Inflammatory macrophage treated with lipopolysaccharide for 4 hours (primary cell): ENCODE results near the gene RASAL2.
A peak's percentile ranks its signal among the peaks of the same experiment; 100 is the strongest.
"Not testable (repeated sequence)": the region's sequence is repeated elsewhere in the genome, so short reads cannot be mapped to it uniquely, and the experiment has no call there.

ENCODE experiments used
- DNase-seq: peaks from one replicate; pipeline ENCODE4 v3.0.0-alpha.2; 2020

The RASAL2 gene

GRCh38 chr1:178072326-178072725, 21.6 kb upstream of the RASAL2 start:
- DNase-seq, result peak; percentile 58

- DNase-seq, result no peak
Observed at GRCh38 chr1:178075333-178075732, 18.6 kb upstream of the RASAL2 start.

DNA sequence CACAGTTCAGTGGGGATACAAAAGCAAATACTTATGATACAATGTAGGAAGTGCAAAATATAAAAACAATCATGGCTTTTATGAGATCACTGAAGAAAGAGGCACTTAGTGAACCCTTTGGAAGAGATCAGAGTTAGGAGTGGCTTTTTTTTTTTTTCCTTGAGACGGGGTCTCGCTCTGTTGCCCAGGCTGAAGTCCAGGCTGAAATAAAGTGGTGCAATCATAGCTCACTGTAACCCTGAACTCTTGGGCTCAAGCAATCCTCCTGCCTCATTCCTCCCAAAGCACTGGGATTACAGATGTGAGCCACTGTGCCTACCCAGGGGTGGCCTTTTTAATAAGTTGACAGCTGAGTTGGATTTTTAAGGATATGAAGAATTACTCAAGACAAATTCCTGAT, 17.3 kb upstream of the RASAL2 start:
- no peak for DNase-seq

- no peak for DNase-seq
Observed at GRCh38 chr1:178077917-178078316, 16.0 kb upstream of the RASAL2 start.

DNA sequence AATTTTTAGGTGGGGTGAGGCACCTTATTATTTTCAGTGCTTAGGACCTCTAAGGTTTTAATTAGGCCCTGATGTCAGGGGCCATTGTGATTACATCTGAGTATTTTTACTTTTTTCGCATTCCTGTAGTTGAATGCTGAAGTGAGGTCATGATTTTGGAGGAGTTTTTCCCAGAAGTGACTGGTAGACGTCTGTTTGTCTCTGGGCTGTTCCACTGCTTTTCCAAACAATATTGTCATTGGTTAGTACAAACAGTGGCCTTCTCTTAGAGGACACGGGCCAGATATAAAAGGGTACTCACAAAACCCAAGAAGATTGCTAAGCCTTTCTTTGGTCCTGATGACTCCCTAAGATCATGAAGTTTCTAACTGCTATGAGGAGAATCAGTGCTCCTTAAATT, 7.6 kb upstream of the RASAL2 start:
- DNase-seq, result no peak

- DNase-seq, result peak; percentile 65
Observed at GRCh38 chr1:178086766-178087165, 7.1 kb upstream of the RASAL2 start.

- no peak for DNase-seq
Observed at GRCh38 chr1:178088651-178089050, 5.3 kb upstream of the RASAL2 start.

- not testable (repeated sequence) for DNase-seq
Observed at GRCh38 chr1:178091454-178091853, 2.5 kb upstream of the RASAL2 start.

DNA sequence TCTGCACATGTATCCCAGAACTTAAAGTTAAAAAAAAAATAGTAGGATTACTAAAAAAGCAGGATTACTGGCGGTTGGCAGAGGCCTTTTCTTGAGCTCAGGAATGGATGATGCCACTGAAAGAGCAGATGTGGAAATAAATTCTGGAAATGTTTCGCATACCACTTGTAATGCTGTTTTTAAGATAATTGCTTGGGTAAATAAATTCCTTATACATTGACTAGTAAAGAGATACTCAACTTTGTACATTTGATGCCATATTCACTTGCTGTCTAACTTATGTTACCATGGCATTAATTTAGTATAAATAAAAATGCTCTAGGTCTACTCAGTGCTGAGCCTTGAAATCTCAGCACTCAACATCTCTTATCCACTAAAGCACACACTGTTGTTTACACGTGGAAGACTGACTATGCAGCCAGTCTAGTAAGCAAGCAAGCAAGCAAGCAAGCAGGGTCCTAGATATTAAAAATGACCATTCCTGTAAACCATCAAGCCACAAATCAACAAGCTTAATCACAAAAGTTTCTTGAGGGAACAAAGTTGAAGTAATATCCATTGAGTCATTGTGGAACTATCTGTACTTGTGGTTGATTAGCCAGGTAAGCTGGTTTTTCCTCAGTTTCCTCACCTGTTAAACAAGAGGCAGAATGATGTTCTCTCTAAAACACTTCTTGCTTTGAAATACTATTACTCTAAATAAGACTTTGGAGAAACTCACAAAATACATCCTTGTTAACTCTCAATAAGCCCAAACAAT, 1.7 kb upstream of the RASAL2 start:
- DNase-seq, result no peak

DNA sequence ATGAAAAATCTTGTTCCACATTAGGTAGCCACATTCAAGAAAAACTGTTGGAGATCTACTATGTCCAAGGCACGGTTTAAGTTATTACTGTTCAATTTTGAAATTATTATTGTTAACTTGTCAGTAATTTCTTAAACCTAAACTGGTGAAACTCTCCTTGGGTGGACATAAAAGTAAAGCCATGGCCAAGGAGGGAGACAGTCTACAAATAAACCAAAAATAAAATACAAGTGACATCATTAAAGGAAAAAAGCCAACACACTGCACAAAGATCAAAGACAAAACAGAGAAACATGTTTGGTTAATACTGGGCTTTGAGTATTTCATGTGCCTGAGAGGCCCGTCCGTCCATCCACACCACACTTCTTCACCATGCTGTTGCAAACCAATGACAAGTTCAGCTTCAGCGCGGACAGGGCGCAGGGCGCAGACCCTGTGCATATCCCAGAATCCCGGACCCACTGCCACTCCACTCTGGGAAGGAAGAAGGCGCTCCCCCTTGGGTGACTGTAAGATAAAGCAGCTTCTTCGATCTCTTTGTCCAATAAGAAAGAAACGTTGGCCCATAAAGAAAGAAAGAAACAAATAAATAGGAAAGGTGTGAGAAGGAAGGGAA, 918 bp upstream of the RASAL2 start:
- DNase-seq, result no peak

GRCh38 chr1:178093494-178093950, 382 bp upstream of the RASAL2 start:
- peak; percentile 97 for DNase-seq

DNA sequence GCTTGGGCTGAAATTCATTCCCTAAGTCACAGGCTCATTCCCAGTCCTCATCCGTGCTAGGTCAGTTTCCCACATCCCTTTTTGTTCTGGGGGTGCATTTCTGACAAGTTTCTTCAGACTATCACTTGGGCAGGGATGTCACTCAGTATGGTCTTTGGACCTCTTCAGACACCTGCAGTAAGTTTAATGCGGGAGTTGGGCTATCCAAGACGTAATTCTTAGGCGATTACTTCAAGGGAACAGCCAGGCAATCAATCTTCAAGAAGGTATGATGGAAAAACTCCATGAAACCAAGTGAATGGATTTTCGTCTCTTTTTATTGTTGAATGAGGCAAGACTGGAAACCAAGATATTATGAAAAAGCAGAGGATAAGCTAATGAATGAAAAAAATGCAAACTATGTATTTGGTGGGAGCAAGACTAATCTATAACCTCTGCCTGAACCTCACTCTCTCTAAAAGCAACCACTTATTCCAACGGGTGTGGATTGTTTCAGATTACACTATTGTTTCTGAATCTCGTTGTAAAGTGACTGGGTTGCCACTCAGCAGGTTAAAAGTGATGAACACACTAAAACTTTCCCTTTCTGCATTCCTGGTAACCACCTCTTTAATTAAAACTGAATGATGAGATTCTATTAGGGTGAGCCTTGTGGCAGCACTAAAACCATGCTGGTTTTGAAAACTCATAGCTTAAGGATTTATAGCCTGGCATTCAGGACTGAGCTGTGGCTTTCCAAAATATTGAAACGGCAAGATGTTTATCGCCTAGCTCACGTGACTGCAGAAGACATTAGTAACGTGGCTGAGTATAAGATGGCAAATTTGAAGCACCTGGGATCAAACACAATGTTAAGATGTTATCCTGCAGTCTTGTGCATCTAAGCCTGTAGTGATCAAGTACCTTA, 1.1 kb downstream of the RASAL2 start:
- no peak for DNase-seq

GRCh38 chr1:178096421-178096820, 2.5 kb downstream of the RASAL2 start:
- DNase-seq, result no peak

GRCh38 chr1:178098262-178098661, 4.4 kb downstream of the RASAL2 start:
- DNase-seq, result no peak

DNA sequence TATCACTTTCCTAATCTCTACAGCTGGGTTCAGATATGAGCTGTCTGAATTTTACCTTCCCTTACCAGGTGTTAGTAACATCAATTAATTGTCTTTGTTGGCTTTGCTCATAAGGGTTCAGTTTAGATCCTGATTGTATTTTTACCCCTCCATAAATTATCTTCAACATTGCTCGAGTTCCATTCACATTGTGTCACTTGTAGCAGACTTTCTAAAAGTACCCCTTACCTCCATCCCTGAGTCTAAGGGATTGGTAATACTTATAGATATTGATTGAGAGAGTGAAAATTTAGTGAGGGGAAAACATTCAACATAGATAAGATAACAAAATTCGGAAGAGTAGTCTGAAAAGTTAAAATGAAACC, 7.3 kb downstream of the RASAL2 start:
- no peak for DNase-seq

DNA sequence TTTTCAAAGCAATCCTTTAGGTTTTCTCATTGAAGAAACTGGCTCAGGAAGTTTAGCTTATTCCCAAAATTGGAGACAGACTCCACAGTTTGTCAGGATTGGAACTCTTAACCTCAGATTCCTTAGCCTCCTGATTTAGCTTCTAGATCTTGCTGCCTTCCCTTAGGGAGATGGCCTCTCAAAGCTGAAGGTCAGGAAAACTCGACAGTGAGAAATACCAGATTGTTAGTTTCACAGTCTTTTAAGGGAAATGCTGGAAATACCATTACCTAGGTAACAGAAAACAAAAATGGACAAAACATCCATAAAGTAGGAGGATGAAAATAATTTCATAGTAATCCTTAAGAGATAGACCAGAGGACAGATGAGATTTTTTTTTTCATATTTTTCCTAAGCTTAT, 7.8 kb downstream of the RASAL2 start:
- no peak for DNase-seq

DNA sequence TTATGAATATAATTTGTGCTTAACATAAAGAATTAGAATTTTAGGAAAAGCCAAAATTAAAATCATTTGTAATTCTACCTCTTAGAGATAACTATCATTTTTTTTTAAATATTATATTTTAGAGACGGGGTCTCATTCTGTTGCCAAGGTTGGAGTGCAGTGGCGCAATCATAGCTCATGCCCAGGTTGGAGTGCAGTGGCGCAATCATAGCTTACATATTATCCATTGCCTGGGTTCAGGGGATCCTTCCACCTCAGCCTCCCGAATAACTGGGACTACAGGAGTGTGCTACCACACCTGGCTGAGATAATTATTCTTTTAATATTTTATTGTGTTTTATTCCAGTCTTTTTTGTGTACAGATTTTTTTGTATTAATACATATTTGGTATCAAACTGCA, 8.3 kb downstream of the RASAL2 start:
- DNase-seq, result no peak

DNA sequence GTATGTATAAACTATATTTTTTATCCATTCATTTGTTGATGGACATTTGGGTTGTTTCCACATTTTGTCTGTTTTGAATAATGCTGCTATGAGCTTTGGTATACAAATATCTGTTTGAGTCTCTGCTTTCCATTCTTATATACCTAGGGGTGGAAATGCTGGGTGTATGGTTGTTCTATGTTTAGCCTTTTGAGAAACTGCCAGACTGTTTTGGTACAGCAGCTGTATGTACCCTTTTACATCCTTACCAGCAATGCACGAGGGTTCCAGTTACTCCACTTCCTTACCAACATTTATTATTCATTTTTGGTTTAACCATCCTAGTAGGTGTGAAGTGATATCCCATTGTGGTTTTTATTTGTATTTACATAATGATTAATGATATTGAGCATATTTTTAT, 13.9 kb downstream of the RASAL2 start:
- DNase-seq, result no peak

DNA sequence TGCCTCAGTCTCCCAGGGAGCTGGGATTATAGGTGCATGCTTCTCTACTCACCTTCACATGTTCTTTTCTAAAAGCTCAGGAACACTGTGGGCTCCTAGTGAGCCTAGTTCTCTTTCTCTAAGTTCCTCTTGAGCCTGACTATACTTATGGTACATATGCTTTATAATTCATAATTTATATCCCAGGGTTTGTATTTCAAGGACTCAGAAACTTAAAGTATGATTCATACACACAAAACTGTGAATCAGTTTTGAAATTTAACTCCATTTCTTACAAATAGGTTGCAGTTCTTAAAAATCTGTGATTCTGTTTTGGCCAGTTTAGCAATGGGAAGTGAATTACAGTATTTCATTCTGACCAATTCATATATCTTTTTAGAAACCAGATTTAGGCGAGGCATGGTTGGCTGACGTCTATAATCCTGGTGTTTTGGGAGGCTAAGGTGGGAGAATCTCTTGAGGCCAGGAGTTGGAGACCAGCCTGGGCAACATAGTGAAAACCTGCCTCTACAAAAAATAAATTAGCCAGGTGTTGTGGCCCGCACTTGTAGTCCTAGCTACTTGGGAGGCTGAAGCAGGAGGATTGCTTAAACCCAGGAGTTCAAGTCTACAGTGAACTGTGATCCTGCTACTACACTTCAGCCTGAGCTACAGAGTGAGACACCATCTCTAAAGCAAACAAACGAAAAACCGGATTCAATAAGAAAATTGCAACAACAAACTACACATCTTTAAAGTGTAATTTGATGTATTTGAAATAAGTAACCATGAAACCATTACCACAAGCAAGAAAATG, 15.6 kb downstream of the RASAL2 start:
- peak; percentile 53 for DNase-seq

DNA sequence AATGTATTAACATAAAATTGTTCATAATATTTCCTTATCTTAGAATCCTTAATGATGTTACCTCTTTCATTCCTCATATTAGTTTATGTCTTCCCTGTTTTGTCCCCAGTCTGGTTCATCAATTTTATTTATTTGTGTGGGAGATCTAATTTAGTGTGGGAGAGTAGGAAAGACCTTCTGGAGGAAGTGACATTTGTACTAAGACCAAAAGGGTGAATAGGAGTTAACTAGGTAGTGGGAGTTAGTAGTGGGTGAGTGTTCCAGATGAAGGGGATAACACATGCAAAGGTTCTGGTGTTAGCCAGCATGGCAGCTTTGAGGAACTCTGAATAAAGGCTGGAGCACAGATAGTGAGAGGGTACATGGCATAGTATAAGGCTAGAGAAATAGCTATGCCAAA, 21.4 kb downstream of the RASAL2 start:
- DNase-seq, result no peak

DNA sequence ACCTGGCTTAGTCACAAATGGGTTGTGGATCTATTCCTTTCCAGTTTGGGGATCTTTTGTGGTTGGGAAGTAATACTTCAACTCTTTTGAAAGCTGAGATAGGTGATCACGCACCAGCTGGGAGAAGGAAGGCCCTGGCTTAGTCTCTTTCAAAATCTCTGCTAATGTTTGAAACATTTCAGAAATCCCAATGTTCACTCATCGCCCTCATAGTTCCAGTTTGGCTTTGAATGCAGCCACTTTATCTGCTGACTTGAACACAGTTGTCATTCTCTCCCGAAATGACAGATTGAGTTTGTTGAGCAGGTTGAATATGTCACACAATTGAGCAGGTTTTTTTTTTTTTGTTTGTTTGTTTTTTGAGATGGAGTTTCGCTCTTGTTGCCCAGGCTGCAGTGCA, 24.6 kb downstream of the RASAL2 start:
- no peak for DNase-seq

GRCh38 chr1:178119628-178120027, 25.7 kb downstream of the RASAL2 start:
- DNase-seq, result peak; percentile 92

DNA sequence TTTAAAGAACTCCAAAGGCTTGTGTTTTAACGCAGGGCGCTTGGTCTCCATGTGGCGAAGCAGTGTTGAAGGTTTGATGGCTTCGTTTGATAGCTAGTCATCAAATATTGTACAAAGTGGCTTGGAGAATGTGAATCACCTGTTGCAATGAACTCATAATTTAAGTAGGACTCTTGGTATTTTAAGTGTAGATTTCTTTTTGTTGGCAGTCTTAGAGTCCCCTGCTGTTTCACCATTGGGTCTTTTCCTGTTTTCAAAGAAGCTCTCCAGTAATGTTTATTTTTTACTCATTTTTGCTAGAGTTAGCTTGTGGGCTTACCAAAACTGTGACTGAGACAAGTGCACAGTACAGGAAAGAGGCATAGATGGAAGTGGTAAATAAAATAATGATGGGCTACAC, 26.2 kb downstream of the RASAL2 start:
- DNase-seq, result no peak
